Gastroesophageal sphincter (tissue), 4 donors: ENCODE data around the gene VEGFA. TPM values are rescaled to one million over a fixed set of nuclear protein-coding genes. Genes with fewer than 3 reads are reported as not detected.

Experiments
- ATAC-seq: fragments of 150-250 bp; one replicate; pipeline ENCODE4 v1.9.1; 2016; ENCODE audit warnings: mild to moderate bottlenecking, moderate library complexity
- H3K27ac ChIP-seq, 4 donors: fragments of 200-600 bp; sonication (generic) in 3 of 4; 1 replicate in 3 of 4; 2 replicates in 1 of 4; pipeline ENCODE4 v1.5.1; 2016 to 2019
- H3K27me3 ChIP-seq: fragments of 200-600 bp; sonication (generic); one replicate; pipeline ENCODE4 v1.5.1; 2019
- H3K36me3 ChIP-seq, 2 donors: fragments of 200-600 bp; sonication (generic); one replicate each; pipeline ENCODE4 v1.5.1; 2019; ENCODE audit warnings: control low read depth in 1 of 2
- H3K4me1 ChIP-seq, 3 donors: fragments of 200-600 bp; sonication (generic); 1 replicate in 2 of 3; 2 replicates in 1 of 3; pipeline ENCODE4 v1.5.1; 2016 to 2019; ENCODE audit warnings: control low read depth in 2 of 3
- H3K4me3 ChIP-seq, 2 donors: fragments of 200-600 bp; sonication (generic); one replicate each; pipeline ENCODE4 v1.5.1; 2019; ENCODE audit warnings: mild to moderate bottlenecking in 1 of 2, moderate library complexity in 1 of 2
- H3K9me3 ChIP-seq, 3 donors: fragments of 200-600 bp; sonication (generic); one replicate each; pipeline ENCODE4 v1.5.1; 2017 to 2019; ENCODE audit warnings: control low read depth in 2 of 3
- CTCF ChIP-seq, 4 experiments: fragments of 200-600 bp in 2 of 4; fragments of 450-650 bp in 2 of 4; sonication (generic) in 1 of 4; IDR thresholded peaks; one replicate each; pipeline ENCODE4 v1.5.1; 2017 to 2019; ENCODE audit warnings: antibody characterized with exemption in 4 of 4, mild to moderate bottlenecking in 2 of 4, moderate library complexity in 2 of 4
- EP300 ChIP-seq: sonication (generic); formaldehyde crosslinking; IDR thresholded peaks from one replicate; pipeline ENCODE4 v1.6.1; 2017; ENCODE audit warnings: antibody characterized with exemption, mild to moderate bottlenecking
- POLR2A ChIP-seq, 2 donors: fragments of 450-650 bp; IDR thresholded peaks; one replicate each; pipeline ENCODE4 v1.6.1; 2017; ENCODE audit warnings: antibody characterized with exemption in 2 of 2, mild to moderate bottlenecking in 2 of 2, moderate library complexity in 1 of 2
- POLR2AphosphoS5 ChIP-seq: sonication (generic); formaldehyde crosslinking; IDR thresholded peaks from one replicate; pipeline ENCODE4 v1.6.1; 2017; ENCODE audit warnings: antibody characterized with exemption
- WGBS, 2 donors: methylation state at CpG; one replicate each; pipeline ENCODE4 v1.1.5; 2018; ENCODE audit warnings: low coverage in 1 of 2; 5-methylcytosine and 5-hydroxymethylcytosine counted together
- total RNA-seq, 4 donors: library from RNA; depleted of rRNA; stranded (reverse); fragments of >200 nt; gene quantifications; one replicate each; pipeline ENCODE4 v1.1.0, GENCODE V29; 2016

Gene VEGFA
- total RNA-seq, 4 donors from 2014 or later = 32.2 to 66.2 (median 40.1) TPM

GRCh38 chr6:43736211-43736786, 33.7 kb upstream of the VEGFA start:
- WGBS, 2 donors = no CpG with 5 or more reads among the region's 2 CpGs
- peaks cover 0 to under 1% (median 0%) of the 10 kb centered on the region in 3 donors for H3K9me3 ChIP-seq
- no peak for TF ChIP-seq POLR2A (IDR thresholded peaks at IDR 0.05)
- no peak for TF ChIP-seq CTCF (IDR thresholded peaks at IDR 0.05)
- TF ChIP-seq POLR2AphosphoS5 = no peak
- no peak for TF ChIP-seq EP300
- H3K4me1 ChIP-seq = no peaks in the 10 kb centered on the region
- H3K27ac ChIP-seq = no peak overlapping the region
- no peak overlapping the region for H3K4me3 ChIP-seq
- H3K27me3 ChIP-seq = no peaks in the 10 kb centered on the region
- ATAC-seq = no peak
- no peaks in the 10 kb centered on the region for H3K36me3 ChIP-seq

GRCh38 chr6:43736844-43737243, 33.2 kb upstream of the VEGFA start:
- H3K36me3 ChIP-seq = no peaks in the 10 kb centered on the region
- TF ChIP-seq CTCF (IDR thresholded peaks at IDR 0.05) = no peak
- TF ChIP-seq POLR2A (IDR thresholded peaks at IDR 0.05) = no peak
- TF ChIP-seq EP300 = no peak
- no peak for TF ChIP-seq POLR2AphosphoS5
- no peak for ATAC-seq
- H3K9me3 ChIP-seq = no peaks in the 10 kb centered on the region
- no peaks in the 10 kb centered on the region for H3K4me1 ChIP-seq
- WGBS, 2 donors = 80% methylated on average over 1 of the region's 2 CpGs; no CpG with 5 or more reads in 1 of the 2 donors
- H3K27me3 ChIP-seq = no peaks in the 10 kb centered on the region
- H3K27ac ChIP-seq = no peak overlapping the region
- no peak overlapping the region for H3K4me3 ChIP-seq

- H3K27ac ChIP-seq = no peak overlapping the region
- H3K27me3 ChIP-seq = no peaks in the 10 kb centered on the region
- H3K9me3 ChIP-seq = no peaks in the 10 kb centered on the region
- TF ChIP-seq EP300 (no peak), CTCF (IDR thresholded peaks at IDR 0.05) (no peak), POLR2A (IDR thresholded peaks at IDR 0.05) (no peak), POLR2AphosphoS5 (no peak)
- no peaks in the 10 kb centered on the region for H3K36me3 ChIP-seq
- H3K4me3 ChIP-seq = no peak overlapping the region
- peaks cover 0 to under 1% (median 0%) of the 10 kb centered on the region in 3 donors for H3K4me1 ChIP-seq
- peak; percentile 31 for ATAC-seq
- 20 to 40% methylated on average over 1 to 3 of the region's 15 CpGs for WGBS, 2 donors
Observed at GRCh38 chr6:43737272-43738081, 32.5 kb upstream of the VEGFA start.

- Histone ChIP-seq H3K9me3 (no peaks in the 10 kb centered on the region), H3K4me3 (no peak overlapping the region), H3K27me3 (no peaks in the 10 kb centered on the region), H3K27ac (no peak overlapping the region), H3K36me3 (no peaks in the 10 kb centered on the region), H3K4me1 (peaks cover 0 to 8% (median 0%) of the 10 kb centered on the region in 3 donors)
- no peak for TF ChIP-seq POLR2AphosphoS5
- no peak for TF ChIP-seq EP300
- no peak for TF ChIP-seq CTCF (IDR thresholded peaks at IDR 0.05)
- no peak for TF ChIP-seq POLR2A (IDR thresholded peaks at IDR 0.05)
- no peak for ATAC-seq
- 40% methylated on average over 1 of the region's 3 CpGs; no CpG with 5 or more reads in 1 of the 2 donors for WGBS, 2 donors
Observed at GRCh38 chr6:43738267-43738676, 31.7 kb upstream of the VEGFA start.
